ES-I3 (cell line): ENCODE measurements around the gene RASL11A.
"Not testable (repeated sequence)": the region's sequence is repeated elsewhere in the genome, so short reads cannot be mapped to it uniquely, and the experiment has no call there.

ENCODE experiments used
- H3K36me3 ChIP-seq: 2 replicates; pipeline ENCODE4 v1.6.1; 2013; ENCODE audit warnings: mild to moderate bottlenecking, low read length, control low read depth, moderate library complexity; ENCODE audit not compliant: insufficient read depth
- H3K4me1 ChIP-seq: 2 replicates; pipeline ENCODE4 v1.6.1; 2013; ENCODE audit warnings: mild to moderate bottlenecking, control low read depth, low read length; ENCODE audit not compliant: insufficient read depth
- H3K9ac ChIP-seq: 2 replicates; pipeline ENCODE4 v1.6.1; 2013; ENCODE audit warnings: low read depth, mild to moderate bottlenecking, low read length, moderate library complexity
- H3K9me3 ChIP-seq: 2 replicates; pipeline ENCODE4 v1.6.1; 2013; ENCODE audit warnings: mild to moderate bottlenecking, low read length, moderate library complexity; ENCODE audit not compliant: control insufficient read depth, insufficient read depth

RASL11A gene

DNA sequence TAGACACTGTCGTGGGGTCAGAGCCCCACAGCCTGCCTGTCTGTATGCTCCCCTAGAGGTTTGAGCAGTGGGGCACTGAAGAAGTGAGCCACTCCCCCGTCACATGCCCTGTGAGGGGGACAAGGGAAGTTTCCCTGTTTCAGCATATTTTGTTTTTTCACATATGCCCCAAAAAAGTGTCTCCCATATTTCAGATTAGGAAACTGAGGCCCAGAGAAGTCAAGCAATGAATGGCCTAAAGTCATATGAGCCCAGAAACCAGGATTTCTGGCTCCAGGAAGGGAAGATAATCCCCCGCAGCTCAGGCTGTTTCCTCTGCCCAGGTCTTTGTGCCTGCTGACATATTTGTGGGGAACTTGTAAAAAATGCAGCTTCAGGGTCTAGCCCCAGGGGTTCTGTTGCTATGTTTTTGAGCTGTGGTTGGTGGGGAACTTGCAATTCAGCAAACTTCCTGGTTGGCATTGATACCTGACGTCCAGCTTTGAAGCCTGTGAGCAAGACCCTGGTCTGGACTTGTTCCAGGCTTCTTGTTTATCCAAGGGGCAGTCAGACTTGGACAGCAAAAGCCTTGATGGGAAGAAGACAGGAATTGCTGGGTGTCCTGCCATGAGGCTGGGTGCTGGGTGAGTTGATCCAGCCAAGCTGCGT lies 9.5 kb downstream of the RASL11A start:
- Histone ChIP-seq H3K9ac (no peak overlapping the region), H3K36me3 (no peaks in the 10 kb centered on the region), H3K4me1 (peaks cover 13% of the 10 kb centered on the region), H3K9me3 (no peaks in the 10 kb centered on the region)

DNA sequence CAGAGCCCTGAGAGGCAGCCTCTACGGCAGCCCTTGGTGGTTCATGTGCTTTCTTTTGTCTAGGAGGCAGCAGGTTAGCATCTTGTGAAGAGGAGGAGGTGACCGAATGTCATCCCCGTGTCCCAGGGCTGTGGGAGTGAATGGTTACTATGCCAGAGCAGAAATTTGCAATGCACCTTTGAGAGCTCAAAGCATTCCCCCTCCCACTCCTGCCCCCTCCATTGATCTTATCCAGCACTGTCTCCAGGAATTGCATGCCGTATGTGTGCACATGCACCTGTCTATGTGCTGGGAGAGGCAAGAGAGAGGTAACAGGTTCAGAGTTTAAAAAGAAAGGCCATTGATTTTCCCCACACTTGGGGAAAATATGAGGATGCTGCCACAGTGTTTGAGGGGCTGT lies 10.2 kb downstream of the RASL11A start:
- Histone ChIP-seq H3K9me3 (no peaks in the 10 kb centered on the region), H3K36me3 (no peaks in the 10 kb centered on the region), H3K9ac (no peak overlapping the region), H3K4me1 (peaks cover 13% of the 10 kb centered on the region)

DNA sequence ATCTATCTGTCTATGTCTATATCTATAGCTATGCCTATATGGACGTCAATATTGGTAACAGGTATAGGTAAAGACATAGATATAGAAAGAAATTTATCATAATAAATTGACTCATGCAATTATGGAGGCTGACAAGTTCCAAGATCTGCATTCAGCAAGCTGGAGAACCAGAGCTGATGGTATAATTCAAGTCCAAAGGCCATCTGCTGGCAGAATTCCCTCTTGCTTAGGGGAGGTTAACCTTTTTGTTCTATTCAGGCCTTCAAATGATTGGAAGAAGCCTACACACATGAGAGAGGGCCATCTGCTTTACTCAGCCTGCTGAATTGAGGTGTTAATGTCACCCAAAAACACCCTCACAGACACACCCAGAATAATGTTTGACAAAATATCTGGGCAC lies 10.8 kb downstream of the RASL11A start:
- Histone ChIP-seq H3K4me1 (peaks cover 13% of the 10 kb centered on the region), H3K9ac (no peak overlapping the region), H3K36me3 (no peaks in the 10 kb centered on the region), H3K9me3 (no peaks in the 10 kb centered on the region)

DNA sequence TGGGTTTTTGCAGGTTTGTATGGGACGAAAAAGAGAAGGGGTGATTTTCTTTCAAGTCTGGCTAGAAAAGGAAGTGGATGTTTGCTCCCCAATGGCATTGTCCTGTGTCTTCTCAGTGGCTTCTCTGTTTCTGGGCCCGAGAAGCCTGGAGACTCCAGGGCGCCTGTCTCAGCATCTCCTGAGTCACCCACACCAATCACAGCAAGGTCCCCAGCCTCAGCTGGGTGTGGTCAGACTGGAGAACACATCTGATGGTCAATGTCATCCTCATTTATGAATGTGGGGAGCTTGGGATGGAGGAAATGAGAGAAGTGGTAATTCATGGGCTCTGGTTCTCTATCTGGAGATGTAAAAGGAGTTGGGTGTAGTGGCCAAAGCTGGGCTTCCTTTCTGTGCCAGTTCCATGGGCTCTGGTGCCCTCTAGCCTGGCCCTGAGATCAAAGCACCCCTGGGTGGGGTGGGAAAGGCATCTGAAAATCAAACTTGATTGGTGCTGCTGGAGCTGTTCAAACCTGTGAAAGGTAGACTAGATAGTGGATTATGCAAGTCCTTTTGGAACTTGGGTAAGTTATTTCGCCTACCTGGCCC lies 13.4 kb downstream of the RASL11A start:
- no peaks in the 10 kb centered on the region for H3K9me3 ChIP-seq
- no peak overlapping the region for H3K9ac ChIP-seq
- H3K36me3 ChIP-seq = no peaks in the 10 kb centered on the region
- H3K4me1 ChIP-seq = peaks cover 13% of the 10 kb centered on the region

DNA sequence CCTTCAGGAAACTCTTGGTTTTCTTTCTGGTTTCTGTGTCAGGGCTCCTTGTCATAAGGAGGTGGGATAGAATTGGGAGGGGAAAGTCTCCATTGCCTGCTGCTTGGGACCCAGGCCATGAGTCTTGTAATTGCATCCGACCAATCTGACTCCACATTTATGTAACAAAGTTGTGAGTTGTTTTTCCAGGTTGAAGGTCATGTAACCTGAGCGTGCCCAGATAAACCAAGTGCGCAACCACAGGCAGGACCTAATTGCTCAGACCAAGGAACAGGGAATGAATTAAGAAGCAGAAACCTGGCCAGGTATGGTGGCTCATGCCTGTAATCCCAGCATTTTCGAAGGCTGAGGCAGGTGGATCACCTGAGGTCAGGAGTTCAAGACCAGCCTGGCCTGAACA lies 17.8 kb downstream of the RASL11A start:
- Histone ChIP-seq H3K9ac (no peak overlapping the region), H3K4me1 (no peaks in the 10 kb centered on the region), H3K36me3 (no peaks in the 10 kb centered on the region), H3K9me3 (no peaks in the 10 kb centered on the region)

DNA sequence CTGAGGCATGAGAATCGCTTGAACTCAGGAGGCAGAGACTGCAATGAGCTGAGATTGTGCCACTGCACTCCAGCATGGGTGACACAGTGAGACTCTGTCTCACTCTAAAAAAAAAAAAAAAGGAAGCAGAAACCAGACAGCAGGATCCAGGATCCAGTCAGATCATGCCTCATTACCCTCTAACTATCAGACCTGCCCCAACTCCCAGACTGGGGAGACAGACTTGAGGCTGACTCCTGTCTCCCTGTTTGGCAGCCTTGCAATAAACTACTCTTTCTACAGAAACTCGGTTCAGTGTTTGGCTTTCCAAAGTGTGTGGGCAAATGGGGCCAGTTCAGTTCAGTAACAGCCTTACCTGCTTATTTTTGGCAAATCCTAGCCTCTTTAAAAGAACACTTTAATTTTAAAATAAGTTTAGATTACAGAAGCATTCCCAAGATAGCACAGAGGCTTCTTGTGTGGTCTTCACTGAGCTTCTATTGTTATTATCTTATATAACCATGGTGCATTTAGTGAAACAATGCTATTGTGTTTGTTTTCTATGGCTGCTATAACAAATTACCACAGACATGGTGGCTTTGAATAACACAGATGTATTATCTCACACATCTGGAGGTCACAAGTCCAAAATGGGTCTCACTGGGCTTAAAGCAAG lies 18.5 kb downstream of the RASL11A start:
- Histone ChIP-seq H3K4me1 (no peaks in the 10 kb centered on the region), H3K9me3 (no peaks in the 10 kb centered on the region), H3K9ac (no peak overlapping the region), H3K36me3 (no peaks in the 10 kb centered on the region)

DNA sequence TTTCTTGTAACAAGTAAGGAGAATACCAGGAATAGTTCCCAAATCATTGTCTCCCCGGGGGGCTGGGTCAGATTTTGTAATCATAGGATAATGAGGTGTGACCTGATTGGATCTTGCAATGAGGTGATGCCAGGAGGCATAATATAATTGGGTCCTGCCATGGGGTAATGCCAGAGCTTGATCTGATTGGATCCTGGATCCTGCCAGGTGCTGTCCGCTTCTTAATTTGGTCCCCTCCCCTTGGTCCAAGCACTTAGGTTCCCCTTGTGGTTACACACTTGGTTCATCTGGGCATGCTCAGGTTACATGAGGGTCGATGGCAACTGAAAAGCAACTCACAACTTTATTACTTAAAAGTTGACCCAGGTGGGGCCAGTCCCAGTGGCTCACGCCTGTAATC lies 20.1 kb downstream of the RASL11A start:
- Histone ChIP-seq H3K9me3 (no peaks in the 10 kb centered on the region), H3K9ac (no peak overlapping the region), H3K4me1 (no peaks in the 10 kb centered on the region), H3K36me3 (no peaks in the 10 kb centered on the region)

DNA sequence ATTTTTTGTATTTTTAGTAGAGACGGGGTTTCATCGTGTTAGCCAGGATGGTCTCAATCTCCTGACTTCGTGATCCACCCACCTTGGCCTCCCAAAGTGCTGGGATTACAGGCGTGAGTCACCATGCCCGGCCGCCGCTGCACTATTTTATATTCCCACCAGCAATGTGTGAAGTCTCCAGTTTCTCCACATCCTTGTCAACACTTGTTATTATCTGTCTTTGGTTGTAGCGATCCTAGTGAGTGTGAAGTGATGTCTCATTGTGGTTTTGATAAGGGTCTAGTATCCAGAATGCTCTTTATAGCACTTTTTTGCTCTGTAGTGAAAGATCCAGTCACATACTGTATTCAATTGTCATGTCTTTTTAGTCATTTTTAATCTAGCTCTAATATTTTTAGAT lies 21.3 kb downstream of the RASL11A start:
- H3K9ac ChIP-seq, H3K4me1 ChIP-seq, H3K9me3 ChIP-seq, H3K36me3 ChIP-seq: not testable (repeated sequence)

DNA sequence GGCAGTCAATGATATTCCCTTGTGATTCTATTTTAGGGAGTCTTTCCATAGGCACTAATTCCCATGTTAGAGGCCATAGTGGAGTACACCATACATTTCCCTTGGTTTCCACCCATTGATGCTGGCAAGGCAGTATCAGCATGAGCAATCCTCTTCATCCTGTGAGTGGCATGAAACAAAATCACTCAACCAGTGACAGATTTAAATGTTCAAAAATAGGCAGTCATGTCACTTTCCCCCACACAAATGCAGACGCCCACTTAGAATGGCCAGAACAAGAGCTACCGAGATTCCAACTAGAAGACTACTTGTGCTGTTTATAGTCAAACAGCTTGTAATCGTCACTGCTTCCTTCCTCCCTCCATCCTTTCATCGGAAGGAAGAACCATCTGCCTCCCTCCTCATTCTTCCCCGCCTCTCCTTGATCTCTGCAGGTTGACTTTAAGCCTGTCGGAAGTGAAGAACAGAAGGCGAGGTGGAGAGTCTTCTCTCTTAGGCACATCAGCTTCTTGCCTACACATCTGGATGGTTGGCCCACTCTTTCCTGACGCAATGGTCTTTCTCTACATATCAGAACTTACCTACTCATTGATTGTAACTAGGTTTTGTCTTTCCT lies 22.6 kb downstream of the RASL11A start:
- no peaks in the 10 kb centered on the region for H3K9me3 ChIP-seq
- no peaks in the 10 kb centered on the region for H3K36me3 ChIP-seq
- no peak overlapping the region for H3K9ac ChIP-seq
- H3K4me1 ChIP-seq = no peaks in the 10 kb centered on the region

DNA sequence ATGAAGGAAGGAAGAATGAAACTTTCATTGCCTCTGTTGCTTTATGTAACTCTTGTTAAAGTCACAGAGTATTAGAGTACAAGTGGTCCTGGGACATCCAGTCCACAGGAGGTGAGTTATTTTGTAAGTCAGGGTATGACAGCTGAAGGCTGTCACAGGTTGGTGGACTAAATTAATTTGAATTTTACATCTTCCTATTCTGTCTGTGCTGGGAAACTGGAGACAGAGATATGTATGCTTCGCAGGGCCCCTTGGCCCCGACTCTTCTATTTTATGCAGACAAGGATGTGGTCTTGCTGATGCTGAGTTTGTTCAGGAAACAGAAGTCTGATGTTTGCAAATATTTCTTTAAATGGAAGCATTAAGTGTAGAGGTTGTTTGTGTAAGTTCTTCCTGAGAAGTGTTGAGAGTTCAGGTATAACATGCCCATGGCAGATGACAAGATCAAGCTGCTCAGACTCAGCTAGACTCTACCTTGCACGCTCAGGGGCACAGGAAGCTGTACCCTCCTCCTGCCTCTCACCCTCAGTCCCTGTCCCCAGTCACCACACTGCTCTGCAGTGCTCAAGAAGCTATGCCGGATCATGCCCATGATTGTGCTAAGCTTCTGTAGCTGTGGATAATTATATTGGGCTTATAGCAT lies 23.4 kb downstream of the RASL11A start:
- Histone ChIP-seq H3K4me1 (no peaks in the 10 kb centered on the region), H3K9ac (no peak overlapping the region), H3K9me3 (no peaks in the 10 kb centered on the region), H3K36me3 (no peaks in the 10 kb centered on the region)

DNA sequence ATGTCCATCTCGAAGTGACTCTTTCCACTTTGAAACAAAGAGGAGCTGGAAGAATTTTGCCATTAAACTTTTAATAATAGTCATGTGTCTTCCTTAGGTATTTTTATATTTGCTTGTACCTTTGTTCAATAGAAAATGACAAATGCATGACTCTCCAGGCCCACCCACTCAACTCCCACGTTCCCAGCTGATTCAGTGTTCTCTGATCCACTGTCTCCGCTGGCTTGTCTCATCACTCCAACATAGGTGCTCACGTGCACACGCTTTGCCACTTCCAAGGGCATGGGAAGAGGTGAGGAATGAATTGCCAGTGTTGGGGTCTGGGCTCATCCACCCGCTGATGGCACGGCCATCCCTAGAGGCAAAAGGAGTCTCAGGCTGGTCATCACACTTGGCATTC lies 24.5 kb downstream of the RASL11A start:
- H3K9me3 ChIP-seq = no peaks in the 10 kb centered on the region
- H3K9ac ChIP-seq = no peak overlapping the region
- H3K36me3 ChIP-seq = no peaks in the 10 kb centered on the region
- H3K4me1 ChIP-seq = no peaks in the 10 kb centered on the region

DNA sequence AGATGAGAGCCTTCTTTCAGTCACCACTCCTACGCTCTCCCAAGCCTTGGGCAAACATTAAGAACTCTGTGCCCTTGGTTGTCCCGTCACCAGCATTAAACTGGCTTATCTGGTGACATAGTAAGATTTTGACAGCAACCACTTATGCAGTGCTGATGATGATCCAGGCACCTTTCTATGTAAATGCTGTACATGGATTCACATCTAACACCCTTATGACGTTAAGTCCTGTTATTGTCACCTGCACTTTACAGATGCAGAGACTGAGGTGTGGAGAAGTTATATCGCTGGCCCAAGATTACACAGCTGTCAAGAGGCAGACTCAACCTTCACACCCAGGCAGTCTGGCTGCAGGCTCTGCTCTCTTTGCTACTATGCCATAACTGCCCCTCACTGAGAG lies 25.0 kb downstream of the RASL11A start:
- Histone ChIP-seq H3K36me3 (no peaks in the 10 kb centered on the region), H3K9ac (no peak overlapping the region), H3K9me3 (no peaks in the 10 kb centered on the region), H3K4me1 (no peaks in the 10 kb centered on the region)

DNA sequence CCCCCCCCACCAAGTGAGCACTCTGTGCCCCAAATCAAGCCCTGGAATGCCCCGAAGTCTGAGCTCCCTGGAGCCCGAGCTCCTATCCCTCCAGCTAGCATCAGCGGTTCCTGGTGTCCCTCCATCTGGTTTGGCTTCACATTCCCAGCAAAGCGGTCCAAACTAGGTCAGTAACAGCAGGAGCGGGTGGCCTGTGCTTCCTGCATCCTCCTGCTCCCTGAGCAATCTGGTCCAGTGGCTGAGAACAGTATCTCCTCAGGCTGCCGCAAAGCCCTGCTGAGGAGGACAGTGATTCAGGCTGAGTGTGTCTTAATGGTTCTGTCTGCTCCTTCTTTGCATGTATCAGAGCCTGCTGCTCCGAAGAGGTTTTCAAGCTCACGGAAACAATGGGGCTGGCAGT lies 25.9 kb downstream of the RASL11A start:
- H3K9ac ChIP-seq = no peak overlapping the region
- no peaks in the 10 kb centered on the region for H3K4me1 ChIP-seq
- H3K36me3 ChIP-seq = no peaks in the 10 kb centered on the region
- no peaks in the 10 kb centered on the region for H3K9me3 ChIP-seq

DNA sequence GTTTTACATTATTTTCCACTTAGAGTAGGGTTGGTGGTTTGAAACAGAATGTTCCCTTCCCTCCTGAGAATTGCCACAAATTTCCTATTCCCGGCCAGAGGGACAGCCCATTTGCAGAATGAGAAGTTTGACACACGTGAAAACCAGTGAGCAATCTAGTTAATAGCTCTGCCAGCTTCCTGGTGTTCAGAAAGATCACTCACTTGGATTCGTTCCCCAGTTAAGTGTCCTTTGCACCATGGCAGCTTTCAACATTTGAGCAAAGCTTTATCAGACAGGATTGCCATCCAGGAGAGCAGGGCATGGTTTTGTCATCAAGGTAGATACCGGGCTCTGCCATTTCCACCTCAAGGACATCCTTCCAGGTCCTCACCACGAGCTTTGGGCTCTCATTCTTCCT lies 28.2 kb downstream of the RASL11A start:
- Histone ChIP-seq H3K9me3 (0 out of 2 replicates have a peak, but pooled peaks cover 3% of the 10 kb centered on the region), H3K9ac (no peak overlapping the region), H3K36me3 (no peaks in the 10 kb centered on the region), H3K4me1 (no peaks in the 10 kb centered on the region)
